GM18907 (cell line): ENCODE results near the gene SFSWAP.

Experiments
- ATAC-seq: cut with Tn5 transposase; IDR thresholded peaks from one replicate; pipeline ENCODE4 v1.9.1; 2021; ENCODE audit warnings: mild to moderate bottlenecking, moderate library complexity; ENCODE audit not compliant: unreplicated experiment

The SFSWAP gene

DNA sequence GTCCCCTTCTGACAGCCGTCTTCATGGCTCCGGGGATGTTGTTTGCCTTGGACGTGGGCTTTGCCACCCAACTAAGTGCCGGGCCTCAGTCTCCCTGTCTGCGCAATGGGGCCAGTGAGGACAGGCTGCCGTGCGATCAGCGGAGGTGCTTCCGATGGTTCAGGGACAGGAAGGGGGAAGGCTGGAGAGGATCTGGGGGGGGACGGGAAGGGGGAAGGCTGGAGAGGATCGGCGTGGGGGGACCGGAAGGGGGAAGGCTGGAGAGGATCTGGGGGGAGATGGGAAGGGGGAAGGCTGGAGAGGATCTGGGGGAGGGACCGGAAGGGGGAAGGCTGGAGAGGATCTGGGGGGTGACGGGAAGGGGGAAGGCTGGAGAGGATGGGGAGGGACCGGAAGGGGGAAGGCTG lies 120.7 kb downstream of the SFSWAP start:
- no peak for ATAC-seq

DNA sequence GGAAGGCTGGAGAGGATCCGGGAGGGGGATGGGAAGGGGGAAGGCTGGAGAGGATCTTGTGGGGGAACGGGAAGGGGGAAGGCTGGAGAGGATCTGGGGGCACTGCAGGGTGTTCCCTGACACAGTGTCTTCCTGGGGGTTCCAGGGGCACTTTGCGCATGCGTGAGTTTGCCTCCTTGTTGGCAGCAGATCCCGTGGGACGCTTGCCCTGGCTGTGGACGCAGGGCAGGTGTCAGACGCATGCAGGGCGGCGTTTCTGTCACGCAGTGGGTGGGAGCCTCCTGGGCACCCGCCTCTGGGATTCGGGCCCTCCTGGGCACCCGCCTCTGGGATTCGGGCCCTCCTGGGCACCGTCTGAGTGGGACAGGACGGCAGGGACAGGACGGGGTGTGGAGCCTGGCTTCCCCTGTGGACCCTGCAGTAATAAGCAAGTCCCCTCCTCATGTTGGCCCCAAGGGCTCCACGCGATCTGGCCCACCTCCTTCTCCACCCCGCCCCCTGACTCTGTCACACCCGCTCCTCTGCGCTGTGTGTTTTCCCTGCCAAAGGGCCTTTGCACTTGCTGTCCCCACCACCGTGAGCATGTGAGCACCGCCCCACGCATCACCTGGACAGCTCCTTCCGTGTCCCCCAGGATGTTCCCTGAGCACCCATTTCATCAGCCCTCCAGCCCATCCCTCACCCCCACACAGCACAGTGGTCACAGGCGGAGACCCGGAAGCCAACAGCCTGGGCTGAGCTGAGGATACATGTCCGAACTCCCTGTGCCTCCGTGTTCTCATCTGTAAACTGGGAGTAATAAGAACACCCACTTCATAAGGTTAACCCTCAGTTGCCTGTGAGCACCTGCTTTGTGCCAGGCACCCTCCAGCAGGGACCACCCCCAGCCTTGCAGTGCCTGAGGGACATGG lies 121.7 kb downstream of the SFSWAP start:
- ATAC-seq = no peak

DNA sequence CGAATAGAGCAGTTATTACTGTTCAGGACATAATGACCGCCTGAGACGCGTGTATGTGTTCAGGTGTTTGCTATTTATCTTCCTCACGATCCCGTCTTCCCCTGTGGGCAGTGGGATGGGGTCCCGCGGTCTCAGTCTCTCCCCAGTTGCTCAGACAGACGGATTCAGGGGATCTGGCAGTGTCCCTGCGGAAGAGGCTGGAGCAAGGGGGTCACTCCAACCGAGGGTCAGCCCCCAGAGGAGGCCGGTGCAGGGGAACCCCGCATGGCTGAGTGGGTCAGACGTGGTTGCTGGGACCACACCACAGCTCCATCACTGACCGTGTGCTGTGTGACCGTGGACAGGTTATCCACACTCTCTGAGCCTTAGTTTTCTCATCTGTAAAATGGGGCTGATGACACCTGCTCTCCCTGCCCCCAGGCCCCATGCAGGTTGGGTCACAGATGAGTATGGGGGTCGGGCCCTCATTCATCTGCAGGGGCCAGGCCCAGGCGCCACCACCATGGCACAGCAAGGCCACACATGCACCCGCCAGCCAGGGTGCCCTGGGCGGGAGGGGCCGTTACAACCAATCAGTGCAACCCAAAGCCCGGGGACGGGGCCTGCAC lies 122.5 kb downstream of the SFSWAP start:
- ATAC-seq = no peak

DNA sequence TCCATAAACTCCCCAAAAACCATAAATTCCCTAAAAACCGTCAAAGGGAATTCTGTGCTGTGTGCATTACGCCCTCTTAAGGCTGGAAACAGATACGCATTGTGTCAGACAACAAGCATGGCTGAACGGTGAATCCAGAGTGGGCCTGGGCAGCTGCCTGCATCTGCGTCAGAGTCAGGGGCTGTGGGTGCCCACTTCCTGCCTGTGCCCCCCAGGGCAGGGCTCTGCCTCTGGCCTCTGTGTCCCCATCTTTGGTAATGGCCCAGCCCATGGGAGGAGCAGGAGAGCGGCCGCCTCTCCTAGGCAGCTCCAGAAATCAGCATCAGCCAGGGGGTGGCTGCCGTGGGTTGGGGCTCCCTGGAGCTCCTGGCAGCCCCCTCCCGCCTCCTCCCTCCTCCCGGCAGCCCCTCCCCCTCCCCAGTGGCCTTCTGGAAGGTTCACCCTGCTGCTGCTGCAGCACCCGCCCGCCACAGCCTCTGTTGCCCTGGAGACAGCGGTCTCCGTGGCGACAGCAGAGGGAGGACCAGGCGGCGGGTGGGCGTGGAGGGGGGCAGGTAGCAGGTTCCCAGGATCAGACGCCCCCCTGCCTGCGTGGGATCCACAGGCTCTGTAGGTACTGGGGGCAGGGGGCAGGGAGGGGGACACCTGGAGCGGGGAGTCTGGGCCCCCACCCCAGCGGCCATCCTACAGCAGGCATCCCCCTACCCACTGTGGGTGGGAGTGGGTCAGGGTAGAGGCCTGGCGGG lies 123.2 kb downstream of the SFSWAP start:
- no peak for ATAC-seq

DNA sequence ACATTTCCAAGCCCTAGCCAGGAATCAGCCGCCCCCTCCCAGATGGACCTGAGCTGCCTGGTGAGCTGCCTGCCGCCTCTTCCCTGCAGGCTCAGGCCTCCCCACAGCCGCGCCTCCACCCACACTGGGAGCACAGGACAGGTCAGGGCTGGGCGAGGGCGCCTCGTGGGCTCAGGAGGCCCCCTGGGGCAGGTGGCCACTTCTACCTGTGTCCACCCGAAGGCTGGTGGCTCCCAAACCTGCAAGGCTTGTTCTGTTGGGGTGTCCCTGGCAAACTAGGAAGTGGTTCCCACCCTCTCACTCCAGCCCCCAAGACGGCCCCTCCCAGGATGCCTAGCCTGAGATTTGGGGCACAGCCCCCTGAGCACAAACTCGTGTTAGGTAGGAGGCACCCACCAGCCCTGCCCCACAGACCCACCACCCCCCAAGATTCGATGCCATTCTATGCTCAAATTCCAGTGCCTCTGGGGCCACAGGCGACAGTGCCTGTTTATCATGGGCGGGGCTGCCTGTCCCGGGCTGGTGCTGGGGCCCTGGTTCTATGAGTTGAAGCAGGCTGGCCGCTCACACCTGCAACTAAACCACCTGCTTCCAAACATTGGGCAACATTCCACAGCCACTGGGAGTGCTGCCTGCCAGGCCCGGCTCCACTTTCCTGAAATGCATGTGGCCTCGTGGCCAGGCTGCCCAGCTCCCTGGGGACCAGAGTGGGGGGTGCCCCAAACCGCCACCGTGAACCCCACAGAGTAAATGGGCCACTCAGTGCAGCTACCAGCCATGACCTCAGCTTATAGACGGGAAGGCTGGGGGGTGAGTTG lies 124.1 kb downstream of the SFSWAP start:
- ATAC-seq = no peak

DNA sequence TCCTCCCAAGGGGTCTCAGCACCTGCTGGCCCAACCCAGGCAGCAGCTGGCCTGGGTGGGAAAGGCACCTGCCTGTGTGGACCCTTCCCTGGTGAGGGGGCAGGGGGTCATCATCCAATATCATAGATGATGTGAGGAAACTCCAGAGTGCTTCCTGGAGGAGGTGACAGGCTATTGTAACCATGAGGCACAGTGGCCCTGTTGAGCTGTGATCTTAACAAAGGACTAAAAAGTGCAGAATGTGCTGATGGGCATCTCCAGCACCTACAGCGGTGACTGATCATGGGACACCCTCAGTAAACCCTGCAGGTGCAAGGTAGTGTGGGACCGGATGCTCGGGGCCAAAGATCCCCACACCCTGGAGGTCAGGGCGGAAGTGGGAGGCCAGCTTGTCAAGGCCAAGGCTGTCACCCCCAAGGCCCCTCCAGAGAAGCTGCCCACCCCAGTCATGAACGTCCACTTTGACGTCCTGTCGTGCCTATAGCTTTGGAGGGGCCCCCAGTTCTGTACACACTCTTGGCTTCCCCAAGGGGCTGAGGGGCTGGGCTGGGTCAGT lies 124.8 kb downstream of the SFSWAP start:
- ATAC-seq = no peak

DNA sequence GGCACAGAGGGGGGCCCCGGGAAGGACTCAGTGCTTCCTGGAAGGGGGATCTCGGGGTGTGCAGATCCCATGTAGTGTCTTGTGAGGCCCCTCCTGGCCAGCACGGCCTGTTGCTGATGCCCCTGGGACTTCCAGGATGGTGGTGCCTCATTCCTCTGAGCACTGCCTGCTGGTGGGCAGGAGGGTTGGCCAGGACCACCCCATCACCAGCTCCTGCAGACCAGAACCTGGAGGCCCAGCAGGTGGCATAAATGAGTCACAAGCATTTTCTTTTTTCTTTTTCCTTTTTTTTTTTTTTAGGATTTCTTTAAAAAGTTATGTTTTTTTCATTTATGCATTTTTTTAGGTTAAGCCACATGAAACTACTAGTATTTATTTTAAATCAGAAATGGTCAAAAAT lies 125.3 kb downstream of the SFSWAP start:
- no peak for ATAC-seq

DNA sequence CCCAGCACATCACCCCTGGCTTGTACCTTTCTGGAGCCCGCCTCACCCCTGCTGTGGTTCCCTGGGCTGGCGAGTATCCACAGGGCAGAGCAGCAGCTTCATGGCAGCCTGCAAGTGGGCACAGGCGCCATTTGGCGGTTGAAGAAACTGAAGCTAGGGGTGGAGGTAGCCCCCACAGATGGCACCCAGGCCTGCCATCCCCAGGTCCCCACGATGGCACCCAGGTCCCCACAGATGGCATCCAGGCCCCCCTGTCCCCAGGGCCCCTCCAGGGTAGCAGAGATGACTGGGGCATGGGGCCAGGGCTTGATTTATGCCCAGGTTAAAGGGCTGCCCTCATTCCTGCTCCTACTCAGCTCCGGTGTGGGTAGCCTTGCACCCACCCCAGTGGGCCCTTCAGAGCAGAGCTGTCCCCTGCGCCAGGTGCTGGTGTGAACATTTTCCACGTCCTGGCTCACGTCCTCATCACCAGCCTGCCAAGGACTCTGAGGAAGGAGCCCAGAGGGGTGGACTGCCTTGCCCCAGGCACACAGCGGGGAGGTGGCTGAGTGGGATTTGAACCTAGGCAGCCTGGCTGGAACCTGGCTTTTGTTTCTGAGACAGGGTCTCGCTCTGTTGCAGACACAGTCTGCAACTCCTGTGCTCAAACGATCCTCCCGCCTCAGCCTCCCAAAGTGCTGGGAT lies 126.0 kb downstream of the SFSWAP start:
- ATAC-seq = no peak

DNA sequence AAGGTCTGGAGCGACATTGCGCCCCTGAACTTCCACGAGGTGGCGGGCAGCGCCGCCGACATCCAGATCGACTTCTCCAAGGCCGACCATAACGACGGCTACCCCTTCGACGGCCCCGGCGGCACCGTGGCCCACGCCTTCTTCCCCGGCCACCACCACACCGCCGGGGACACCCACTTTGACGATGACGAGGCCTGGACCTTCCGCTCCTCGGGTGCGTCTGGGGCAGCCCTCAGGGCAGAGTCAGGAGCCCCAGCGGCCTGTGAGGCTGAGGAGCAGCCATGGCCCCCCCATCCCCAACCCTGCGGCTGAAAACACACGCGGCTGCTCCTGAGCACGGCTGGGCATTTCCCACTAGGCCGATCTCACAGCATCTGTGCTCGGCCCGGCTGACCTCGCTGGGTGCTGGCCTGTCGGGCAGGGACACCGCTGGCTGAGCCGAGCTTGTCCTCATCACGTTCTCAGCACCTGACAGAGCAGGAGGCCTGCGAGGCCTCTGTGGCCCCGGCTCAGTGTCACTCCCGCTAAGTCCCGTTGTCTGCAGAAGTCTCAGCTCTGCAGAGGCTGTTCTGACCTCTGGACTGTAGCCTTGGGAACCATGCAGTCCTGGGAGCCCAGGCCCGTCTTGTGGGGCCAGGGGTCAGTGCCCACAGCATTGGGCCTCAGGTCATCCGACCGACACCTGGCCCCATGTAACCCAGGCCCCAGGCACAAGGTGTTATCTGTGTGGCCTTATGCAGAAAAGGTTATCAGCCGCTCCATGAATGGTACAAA lies 129.9 kb downstream of the SFSWAP start:
- ATAC-seq = no peak

DNA sequence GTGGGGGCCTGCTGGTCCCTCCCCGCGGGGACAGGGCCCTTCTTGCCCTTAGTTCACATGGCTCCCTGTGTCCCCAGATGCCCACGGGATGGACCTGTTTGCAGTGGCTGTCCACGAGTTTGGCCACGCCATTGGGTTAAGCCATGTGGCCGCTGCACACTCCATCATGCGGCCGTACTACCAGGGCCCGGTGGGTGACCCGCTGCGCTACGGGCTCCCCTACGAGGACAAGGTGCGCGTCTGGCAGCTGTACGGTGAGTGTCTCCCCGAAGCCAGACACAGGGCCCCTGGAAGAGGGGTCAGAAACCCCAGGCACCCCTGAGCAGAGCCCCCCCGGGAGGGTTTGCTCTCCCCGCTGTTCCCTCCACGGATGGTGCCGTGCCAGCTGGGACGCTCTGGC lies 130.7 kb downstream of the SFSWAP start:
- ATAC-seq = no peak

DNA sequence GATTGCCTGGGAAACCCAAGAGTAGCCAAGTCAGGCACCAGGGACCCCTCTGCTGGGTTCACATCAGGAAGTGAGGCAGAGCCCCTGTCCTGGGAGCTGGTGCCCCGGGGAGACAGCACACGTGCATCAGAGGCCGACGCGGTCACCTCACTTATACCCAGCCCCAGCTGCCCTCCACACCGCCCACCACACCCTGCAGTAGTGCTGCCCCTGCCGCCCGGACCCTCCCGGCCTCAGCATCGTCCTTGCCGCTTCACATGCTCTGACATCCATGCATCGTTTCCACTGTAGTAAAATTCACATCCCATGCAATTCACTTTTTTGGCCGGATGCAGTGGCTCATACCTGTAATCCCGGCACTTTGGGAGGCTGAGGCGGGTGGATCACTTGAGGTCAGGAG lies 131.3 kb downstream of the SFSWAP start:
- ATAC-seq = no peak

DNA sequence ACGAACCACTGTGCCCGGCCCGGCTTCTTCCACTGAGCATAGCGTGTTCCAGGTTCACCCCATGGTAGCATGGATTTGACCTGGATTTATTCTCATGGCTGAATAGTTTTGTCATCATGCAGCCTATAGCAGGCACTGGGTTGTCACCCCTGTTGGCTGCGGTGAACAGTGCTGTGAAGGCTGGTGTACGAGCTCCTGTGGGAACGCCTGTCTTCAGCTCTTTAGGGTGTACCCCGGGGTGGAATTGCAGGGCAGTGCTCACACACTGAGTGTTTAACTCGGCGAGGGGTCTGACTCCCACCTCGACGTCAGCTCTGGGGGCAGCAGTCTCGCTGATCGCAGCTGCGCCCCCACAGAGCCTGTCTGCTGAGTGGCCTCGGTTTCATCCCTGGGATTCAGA lies 132.6 kb downstream of the SFSWAP start:
- no peak for ATAC-seq

DNA sequence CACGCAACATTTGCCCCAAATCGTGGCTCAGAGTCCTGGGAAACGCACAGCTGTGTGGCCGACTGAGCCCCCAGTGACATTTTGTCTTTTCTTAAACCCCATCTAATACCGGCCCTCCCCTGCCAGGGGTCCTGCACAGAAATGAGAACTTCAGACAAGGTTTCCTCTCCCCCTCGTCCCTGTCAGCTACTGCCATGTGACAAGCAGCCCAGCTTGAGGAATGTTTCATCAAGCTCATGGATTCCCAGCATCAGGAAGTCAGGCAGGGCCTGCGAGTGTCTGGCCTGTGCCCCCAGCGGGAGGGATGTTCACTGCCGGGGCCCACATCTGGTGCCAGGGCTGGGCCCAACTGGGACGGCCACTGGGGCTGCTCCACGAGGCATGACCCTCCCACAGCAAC lies 133.2 kb downstream of the SFSWAP start:
- ATAC-seq = no peak

DNA sequence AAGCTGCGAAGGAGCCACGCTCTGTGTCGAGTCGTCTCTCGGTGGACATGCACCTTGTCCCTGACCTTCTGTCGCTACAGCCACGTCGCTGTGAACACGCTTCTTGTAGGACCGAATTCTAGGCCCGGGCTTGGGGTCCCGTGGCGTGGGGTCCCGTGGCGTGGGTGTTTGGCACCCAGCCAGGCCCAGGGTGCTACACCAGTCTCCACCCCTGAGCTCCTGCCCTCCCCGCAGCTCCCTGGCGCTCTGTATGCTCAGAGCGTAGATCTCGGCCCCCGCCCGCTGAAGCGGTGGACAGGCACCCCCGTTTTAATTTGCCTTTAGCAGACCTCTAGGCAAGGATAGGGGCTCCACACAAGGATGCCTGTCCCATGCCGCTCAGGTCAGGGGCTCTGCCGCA lies 133.8 kb downstream of the SFSWAP start:
- ATAC-seq = no peak

DNA sequence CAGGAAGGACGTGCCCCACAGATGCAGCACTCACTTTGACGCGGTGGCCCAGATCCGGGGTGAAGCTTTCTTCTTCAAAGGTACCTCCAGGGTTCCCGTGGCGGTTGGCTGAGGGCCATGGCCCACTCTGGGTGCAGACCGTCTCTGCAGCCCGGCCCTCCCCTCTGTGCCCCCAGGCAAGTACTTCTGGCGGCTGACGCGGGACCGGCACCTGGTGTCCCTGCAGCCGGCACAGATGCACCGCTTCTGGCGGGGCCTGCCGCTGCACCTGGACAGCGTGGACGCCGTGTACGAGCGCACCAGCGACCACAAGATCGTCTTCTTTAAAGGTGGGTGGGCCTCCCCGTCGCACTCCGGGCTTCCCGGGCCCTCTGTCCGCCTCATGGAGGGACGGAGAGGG lies 134.2 kb downstream of the SFSWAP start:
- ATAC-seq = no peak

DNA sequence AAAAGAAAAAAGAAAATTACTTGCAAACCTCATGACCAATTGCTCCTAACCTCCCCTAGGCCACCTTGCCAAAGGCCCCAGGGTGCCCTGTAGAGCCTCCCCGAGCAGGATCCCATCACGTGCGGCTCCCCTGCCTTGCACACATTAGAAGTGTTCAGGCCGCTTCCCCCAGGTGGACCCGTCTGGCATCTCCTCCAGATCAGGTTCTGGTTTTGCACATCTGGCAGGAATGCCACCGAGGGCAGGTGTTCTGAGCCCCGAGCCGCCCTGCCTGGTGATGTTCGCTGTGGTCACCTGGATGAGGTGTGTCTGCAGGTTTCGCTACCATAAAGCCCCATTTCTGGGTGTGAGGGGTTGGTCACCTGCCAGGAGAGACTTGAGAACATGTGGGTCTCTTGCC lies 136.6 kb downstream of the SFSWAP start:
- no peak for ATAC-seq

DNA sequence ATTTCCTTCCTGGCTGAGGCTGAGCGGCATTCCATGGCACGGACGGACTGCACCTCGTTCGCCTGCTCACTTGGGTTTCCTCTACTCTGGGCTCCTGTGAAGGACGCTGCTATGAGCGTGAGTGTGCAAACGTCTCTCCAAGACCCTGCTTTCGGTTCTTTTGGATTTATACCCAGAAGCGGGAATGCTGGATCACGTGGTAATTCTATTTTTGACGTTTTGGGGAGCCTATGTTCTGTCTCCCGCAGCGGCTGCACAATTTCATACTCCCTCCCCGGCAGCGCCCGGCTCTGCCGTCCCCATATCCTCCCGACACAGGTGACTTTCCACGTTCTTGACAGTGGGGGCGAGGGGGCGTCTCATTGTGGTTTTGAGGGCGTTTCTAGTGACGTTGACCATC lies 137.9 kb downstream of the SFSWAP start:
- no peak for ATAC-seq
